ENCODE data around the gene SECTM1.

SECTM1 gene

DNA sequence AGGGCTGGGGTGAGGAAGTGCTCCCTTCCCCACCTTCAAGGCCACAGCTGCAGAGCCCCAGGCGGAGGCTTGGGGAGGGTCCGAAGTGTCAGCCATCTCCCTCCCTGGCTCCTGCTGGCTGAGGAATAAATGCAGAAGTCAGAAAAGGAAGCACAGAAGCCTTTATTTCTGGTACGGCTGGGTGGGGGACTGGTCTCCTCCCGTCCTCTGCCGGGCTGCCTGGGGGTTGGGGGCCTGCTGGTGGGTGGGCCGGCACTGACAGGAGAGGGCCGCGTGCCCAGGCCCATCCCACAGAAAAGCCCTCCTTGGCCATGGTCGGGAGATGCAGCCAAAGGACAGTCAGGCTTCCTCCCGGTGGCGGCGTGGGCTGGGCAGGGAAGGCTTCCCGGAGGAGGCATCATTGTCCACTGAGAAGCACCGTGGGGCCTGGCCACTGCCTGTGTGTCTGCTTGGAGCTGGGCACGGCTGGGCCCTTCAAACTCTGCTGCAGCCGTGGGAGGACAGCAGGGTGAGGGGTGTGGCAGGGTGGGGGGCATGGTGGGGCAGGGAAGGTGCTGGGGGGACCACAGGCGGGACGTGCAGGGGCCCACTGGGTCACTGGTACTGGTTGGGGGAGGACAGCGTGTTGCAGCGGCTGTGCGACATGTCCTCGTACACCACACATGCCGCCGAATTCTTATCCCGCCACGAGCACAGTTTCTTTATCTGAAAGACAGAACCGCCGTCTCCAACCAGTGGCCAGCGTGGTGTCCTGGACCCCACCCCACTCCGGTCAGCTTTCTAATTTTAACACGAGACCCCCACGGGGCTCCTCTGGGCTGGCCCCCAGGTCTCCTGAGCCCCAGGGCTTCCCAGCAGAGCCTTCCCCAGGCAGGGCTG, 18.6 kb downstream of the SECTM1 start:
- H3K9me3 ChIP-seq (ENCODE audit: severe bottlenecking): no peaks in the 10 kb centered on the region
- no peaks in the 10 kb centered on the region for H3K4me1 ChIP-seq (ENCODE audit: insufficient read depth, poor library complexity, severe bottlenecking)
- TF ChIP-seq, protein P1, sequence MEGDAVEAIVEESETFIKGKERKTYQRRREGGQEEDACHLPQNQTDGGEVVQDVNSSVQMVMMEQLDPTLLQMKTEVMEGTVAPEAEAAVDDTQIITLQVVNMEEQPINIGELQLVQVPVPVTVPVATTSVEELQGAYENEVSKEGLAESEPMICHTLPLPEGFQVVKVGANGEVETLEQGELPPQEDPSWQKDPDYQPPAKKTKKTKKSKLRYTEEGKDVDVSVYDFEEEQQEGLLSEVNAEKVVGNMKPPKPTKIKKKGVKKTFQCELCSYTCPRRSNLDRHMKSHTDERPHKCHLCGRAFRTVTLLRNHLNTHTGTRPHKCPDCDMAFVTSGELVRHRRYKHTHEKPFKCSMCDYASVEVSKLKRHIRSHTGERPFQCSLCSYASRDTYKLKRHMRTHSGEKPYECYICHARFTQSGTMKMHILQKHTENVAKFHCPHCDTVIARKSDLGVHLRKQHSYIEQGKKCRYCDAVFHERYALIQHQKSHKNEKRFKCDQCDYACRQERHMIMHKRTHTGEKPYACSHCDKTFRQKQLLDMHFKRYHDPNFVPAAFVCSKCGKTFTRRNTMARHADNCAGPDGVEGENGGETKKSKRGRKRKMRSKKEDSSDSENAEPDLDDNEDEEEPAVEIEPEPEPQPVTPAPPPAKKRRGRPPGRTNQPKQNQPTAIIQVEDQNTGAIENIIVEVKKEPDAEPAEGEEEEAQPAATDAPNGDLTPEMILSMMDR (IDR thresholded peaks at IDR 0.05; ENCODE audit: poor library complexity, severe bottlenecking): no peak
- no peak overlapping the region for H3K27ac ChIP-seq (ENCODE audit: poor library complexity, severe bottlenecking)
- H3K4me3 ChIP-seq (ENCODE audit: severe bottlenecking): no peak overlapping the region
- H3K36me3 ChIP-seq (ENCODE audit: low read depth): no peaks in the 10 kb centered on the region
- no peak for ATAC-seq (ENCODE audit: low read depth)
- H3K27me3 ChIP-seq (ENCODE audit: insufficient read depth, poor library complexity, severe bottlenecking): no peaks in the 10 kb centered on the region
- DNase-seq (ENCODE audit: low spot score): no peak

DNA sequence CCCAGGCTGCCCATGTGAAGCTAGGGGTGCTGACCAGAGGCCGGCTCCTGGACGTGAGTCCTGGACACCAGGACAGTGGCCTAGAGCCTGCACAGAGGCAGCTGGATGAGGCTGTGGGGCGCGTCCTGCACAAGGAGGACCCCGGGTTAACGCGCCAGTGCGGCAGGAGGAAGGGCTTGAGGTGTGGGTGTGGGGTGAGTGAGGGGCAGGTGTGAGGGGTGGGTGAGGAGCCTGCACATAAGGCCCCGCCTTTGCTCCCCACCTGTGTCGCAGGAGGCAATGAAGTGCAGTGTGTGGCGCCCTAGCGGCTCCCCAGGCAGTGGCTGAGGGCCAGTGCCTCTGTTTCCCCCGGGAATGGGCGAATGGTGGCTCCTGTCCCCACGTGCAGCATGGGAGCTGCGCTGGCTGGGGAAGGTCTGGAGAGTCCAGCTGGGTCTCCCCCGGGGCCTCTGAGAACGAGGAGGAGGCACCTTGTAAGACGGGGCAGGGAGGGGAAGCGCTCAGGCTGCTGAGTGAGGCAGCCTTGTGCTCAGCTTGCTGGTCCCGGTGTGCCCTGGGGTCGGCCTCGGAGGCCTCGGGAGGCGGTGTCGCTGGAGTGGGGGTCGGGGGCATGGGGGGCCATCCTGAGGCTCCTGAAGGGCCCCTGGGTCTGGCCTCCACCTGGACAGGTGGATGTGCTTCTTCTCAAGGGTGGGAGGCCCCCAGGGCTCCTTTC, 19.4 kb downstream of the SECTM1 start:
- Histone ChIP-seq H3K4me3 (ENCODE audit: severe bottlenecking) (no peak overlapping the region), H3K27me3 (ENCODE audit: insufficient read depth, poor library complexity, severe bottlenecking) (no peaks in the 10 kb centered on the region), H3K9me3 (ENCODE audit: severe bottlenecking) (no peaks in the 10 kb centered on the region), H3K4me1 (ENCODE audit: insufficient read depth, poor library complexity, severe bottlenecking) (no peaks in the 10 kb centered on the region), H3K36me3 (ENCODE audit: low read depth) (no peaks in the 10 kb centered on the region), H3K27ac (ENCODE audit: poor library complexity, severe bottlenecking) (no peak overlapping the region)
- ATAC-seq (ENCODE audit: low read depth) (no peak), DNase-seq (ENCODE audit: low spot score) (no peak)
- TF ChIP-seq, protein P1 (IDR thresholded peaks at IDR 0.05; ENCODE audit: poor library complexity, severe bottlenecking): no peak

DNA sequence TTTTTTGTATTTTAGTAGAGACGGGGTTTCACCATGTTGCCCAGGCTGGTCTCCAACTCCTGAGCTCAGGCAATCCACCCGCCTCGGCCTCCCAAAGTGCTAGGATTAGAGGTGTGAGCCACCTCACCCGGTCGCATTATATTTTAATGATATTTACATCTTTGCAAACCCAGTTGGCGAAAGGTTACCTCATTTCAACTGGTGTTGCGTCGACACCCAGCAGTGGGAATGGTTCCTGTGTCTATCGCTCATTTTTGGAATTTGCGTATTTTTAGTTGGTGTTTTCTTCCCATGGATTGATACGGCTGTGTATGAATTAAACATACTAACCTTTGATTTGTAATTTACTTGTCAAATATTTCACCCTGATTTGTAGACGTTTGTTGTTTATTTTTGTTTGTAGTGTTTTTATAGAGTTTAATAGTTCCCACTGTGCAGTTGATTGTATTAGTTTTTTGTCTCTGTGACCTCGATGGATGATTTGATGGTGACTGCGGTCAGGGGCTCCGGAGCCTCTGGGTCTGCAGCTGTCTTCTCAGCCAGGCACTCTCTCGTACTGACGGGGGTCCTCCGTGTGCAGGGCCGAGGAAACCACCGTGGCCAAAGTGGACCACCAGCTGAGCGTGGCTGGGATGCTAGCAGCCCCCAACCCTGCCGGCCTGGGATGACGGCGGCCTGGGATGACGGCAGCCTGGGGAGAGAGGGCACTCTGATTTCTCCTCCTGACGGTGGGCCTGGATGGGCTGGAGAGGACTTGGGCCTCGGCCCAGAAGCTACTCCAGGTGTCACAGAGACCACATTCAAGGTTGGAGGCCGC, 20.2 kb downstream of the SECTM1 start:
- Histone ChIP-seq H3K9me3 (ENCODE audit: severe bottlenecking) (no peaks in the 10 kb centered on the region), H3K4me3 (ENCODE audit: severe bottlenecking) (no peak overlapping the region), H3K4me1 (ENCODE audit: insufficient read depth, poor library complexity, severe bottlenecking) (no peaks in the 10 kb centered on the region), H3K36me3 (ENCODE audit: low read depth) (no peaks in the 10 kb centered on the region), H3K27me3 (ENCODE audit: insufficient read depth, poor library complexity, severe bottlenecking) (no peaks in the 10 kb centered on the region), H3K27ac (ENCODE audit: poor library complexity, severe bottlenecking) (no peak overlapping the region)
- ATAC-seq (ENCODE audit: low read depth): no peak
- TF ChIP-seq, protein P1 (IDR thresholded peaks at IDR 0.05; ENCODE audit: poor library complexity, severe bottlenecking): no peak
- no peak for DNase-seq (ENCODE audit: low spot score)

DNA sequence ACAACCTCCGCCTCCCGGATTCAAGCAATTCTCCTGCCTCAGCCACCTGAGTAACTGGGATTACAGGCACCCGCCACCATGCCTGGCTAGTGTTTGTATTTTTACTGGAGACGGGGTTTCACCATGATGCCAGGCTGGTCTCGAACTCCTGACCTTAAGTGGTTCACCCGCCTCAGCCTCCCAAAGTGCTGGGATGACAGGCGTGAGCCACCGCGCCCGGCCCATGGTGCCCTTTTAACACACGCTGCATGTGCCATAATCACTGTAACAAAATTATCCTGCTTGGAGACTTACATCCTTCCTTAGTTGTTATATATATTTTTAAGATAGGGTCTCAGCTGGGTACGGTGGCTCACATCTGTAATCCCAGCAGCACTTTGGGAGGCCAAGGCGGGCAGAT, 21.6 kb downstream of the SECTM1 start:
- no peaks in the 10 kb centered on the region for H3K27me3 ChIP-seq (ENCODE audit: insufficient read depth, poor library complexity, severe bottlenecking)
- H3K9me3 ChIP-seq (ENCODE audit: severe bottlenecking): no peaks in the 10 kb centered on the region
- no peak for ATAC-seq (ENCODE audit: low read depth)
- no peaks in the 10 kb centered on the region for H3K4me1 ChIP-seq (ENCODE audit: insufficient read depth, poor library complexity, severe bottlenecking)
- H3K27ac ChIP-seq (ENCODE audit: poor library complexity, severe bottlenecking): no peak overlapping the region
- H3K36me3 ChIP-seq (ENCODE audit: low read depth): no peaks in the 10 kb centered on the region
- TF ChIP-seq, protein P1 (IDR thresholded peaks at IDR 0.05; ENCODE audit: poor library complexity, severe bottlenecking): no peak
- no peak for DNase-seq (ENCODE audit: low spot score)
- no peak overlapping the region for H3K4me3 ChIP-seq (ENCODE audit: severe bottlenecking)
